ENCODE measurements around the gene CDC25C.

CDC25C gene

DNA sequence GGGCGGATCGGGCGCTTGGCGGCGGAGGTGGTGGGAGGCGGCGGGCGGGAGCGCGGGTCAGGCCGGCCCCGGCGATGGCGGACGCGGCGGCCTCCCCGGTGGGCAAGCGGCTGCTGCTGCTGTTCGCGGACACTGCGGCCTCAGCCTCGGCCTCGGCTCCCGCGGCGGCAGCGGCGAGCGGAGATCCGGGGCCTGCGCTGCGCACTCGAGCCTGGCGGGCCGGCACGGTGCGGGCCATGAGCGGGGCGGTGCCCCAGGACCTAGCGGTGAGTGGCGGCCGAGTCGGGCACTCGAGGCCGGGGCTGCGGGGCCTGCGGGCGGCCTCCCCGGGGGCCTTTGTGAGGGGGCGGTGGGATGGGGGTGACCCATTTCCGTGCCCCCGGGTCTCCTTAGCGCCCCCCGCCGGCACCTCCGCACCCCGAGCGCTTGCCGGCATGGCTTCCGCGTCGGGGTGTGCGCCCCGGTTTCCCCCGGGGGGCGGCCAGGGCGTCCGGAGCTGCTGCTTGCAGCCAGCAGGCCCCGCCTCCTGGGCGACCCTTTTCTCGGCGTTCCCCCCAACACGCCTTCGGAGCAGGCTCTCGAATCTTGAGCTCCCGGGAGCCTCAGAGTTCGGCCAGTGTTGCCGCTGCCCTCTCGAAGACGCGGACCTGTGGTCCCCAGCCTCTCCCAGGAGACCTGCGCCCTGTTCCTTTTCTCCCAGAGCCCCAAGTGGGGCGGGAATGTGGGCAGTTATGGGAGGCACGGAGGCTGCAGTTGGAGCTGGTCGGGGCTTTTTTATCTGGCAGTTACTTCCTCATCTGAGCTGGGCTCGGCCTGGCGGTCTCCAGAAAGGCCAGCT is 21.3 kb upstream of the CDC25C start:
- TF ChIP-seq, protein P1, sequence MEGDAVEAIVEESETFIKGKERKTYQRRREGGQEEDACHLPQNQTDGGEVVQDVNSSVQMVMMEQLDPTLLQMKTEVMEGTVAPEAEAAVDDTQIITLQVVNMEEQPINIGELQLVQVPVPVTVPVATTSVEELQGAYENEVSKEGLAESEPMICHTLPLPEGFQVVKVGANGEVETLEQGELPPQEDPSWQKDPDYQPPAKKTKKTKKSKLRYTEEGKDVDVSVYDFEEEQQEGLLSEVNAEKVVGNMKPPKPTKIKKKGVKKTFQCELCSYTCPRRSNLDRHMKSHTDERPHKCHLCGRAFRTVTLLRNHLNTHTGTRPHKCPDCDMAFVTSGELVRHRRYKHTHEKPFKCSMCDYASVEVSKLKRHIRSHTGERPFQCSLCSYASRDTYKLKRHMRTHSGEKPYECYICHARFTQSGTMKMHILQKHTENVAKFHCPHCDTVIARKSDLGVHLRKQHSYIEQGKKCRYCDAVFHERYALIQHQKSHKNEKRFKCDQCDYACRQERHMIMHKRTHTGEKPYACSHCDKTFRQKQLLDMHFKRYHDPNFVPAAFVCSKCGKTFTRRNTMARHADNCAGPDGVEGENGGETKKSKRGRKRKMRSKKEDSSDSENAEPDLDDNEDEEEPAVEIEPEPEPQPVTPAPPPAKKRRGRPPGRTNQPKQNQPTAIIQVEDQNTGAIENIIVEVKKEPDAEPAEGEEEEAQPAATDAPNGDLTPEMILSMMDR (conservative IDR thresholded peaks at IDR 0.05) = no peak; the same call in none of the 2 replicates
- peak; percentile 100 for TF ChIP-seq ZFX (IDR thresholded peaks at IDR 0.05)
- H3K27ac ChIP-seq = peak overlapping the region; percentile 98

DNA sequence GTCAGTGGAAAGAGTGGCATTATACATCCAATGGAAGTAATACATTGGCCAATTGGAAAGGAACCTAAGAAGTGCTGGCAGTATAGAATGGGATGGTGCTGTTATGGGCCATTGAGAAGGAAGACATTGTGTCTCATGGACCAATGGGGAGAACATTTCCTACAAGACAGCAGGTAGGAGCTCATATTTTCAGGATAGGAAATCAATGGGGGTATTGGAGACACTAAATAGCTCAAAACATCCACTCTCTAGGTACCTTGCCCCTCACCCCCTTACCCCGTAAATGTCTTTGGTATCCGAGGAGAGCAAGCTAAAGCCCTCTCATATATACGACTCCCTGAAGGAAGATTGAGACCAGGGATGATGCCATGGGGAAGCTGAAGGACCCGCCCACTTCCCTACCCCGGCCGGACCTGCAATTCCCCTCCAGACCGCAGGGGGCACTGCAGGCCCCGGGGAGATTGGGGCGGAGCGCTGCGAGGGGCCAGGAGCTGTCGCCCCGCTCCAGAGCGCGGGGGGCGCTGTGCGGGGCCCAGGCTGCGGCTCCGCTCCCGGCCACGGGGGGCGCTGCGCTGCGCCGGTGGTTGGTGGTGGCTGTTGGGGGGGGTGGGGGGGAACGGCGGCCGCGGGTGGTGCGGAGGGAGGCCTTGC is 20.6 kb upstream of the CDC25C start, which contains the start of gene KDM3B:
KDM3B (plus strand) TSS at position 615 of the 651 bp plus-strand sequence. CDS start 111 bp downstream, outside the sequence.
- TF ChIP-seq ZFX (IDR thresholded peaks at IDR 0.05) = no peak
- TF ChIP-seq, protein P1 (conservative IDR thresholded peaks at IDR 0.05) = peak; percentile 100
- H3K27ac ChIP-seq = peak within 1 kb of the TSS; percentile 98

GRCh38 chr5:138351517-138351916 is 19.9 kb upstream of the CDC25C start:
- H3K27ac ChIP-seq = no peak overlapping the region
- TF ChIP-seq, protein P1 (conservative IDR thresholded peaks at IDR 0.05) = no peak
- TF ChIP-seq ZFX (IDR thresholded peaks at IDR 0.05) = no peak

DNA sequence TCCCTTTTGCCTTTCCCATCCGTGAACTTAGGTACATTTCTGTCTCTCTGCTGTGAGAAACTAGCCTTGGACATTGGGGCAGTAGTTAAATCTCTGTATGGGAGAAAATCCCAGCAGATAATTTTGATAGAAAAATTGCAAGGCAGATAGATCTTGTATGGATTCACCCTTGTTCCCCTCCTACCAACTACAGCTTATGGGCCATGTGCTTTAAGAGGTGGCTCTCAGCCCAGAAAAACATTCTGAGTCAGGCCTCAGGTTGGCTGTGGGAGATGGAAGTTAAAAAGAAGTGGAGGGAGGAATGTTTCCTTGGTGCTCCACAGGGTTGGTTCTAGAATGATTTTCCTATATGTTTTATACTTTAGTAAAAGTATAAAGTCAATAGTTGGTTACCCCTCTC is 19.5 kb upstream of the CDC25C start:
- H3K27ac ChIP-seq = no peak overlapping the region
- no peak for TF ChIP-seq ZFX (IDR thresholded peaks at IDR 0.05)
- TF ChIP-seq, protein P1 (conservative IDR thresholded peaks at IDR 0.05) = no peak

DNA sequence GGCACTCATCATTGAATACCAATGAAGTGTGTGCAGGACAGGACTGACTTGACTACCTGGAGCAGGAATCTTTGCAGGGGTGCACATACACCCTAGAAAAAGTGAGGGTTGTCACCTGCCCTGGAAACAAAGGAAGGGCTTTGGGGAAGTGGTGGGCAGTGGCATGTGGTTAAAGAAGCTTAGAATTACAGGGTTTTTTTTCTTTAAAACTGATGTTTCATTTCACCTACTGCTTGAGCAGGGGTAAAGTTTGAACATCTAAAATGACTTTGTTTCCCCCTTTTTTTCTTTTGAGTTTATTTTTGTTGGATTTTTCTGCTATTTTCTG is 18.9 kb upstream of the CDC25C start:
- H3K27ac ChIP-seq = no peak overlapping the region

GRCh38 chr5:138349852-138350562 is 18.4 kb upstream of the CDC25C start:
- H3K27ac ChIP-seq = no peak overlapping the region
- TF ChIP-seq, protein P1 (conservative IDR thresholded peaks at IDR 0.05) = no peak
- TF ChIP-seq ZFX (IDR thresholded peaks at IDR 0.05) = no peak

More for the DNA sequence above, 18.9 kb upstream of the CDC25C start:
- TF ChIP-seq, protein P1 (conservative IDR thresholded peaks at IDR 0.05) = no peak
- TF ChIP-seq ZFX (IDR thresholded peaks at IDR 0.05) = no peak
